Activated CD4-positive, alpha-beta T cell treated with anti-CD3 and anti-CD28 coated beads for 24 hours (primary cell): ENCODE results near the gene RIPOR3.
"Not testable (repeated sequence)": the region's sequence is repeated elsewhere in the genome, so short reads cannot be mapped to it uniquely, and the experiment has no call there.

Source experiments
- DNase-seq, 2 donors: peaks; one replicate each; pipeline ENCODE4 v3.0.0-alpha.2; 2020; ENCODE audit warnings: low read depth in 2 of 2

RIPOR3 gene

GRCh38 chr20:50704971-50705370 is 13.6 kb upstream of the RIPOR3 start:
- DNase-seq, result no peak

- DNase-seq, result no peak
Observed at GRCh38 chr20:50704514-50704913, 13.2 kb upstream of the RIPOR3 start.

- not testable (repeated sequence) for DNase-seq
Observed at GRCh38 chr20:50703651-50704438, 12.5 kb upstream of the RIPOR3 start.

- DNase-seq, result no peak
Observed at GRCh38 chr20:50701041-50701963, 10.0 kb upstream of the RIPOR3 start.

- DNase-seq, result no peak
Observed at GRCh38 chr20:50699688-50700087, 8.3 kb upstream of the RIPOR3 start.

- not testable (repeated sequence) for DNase-seq
Observed at GRCh38 chr20:50698255-50698654, 6.9 kb upstream of the RIPOR3 start.

- DNase-seq, result no peak
Observed at GRCh38 chr20:50695135-50695872, 4.0 kb upstream of the RIPOR3 start.

- DNase-seq, result no peak
Observed at GRCh38 chr20:50694379-50695134, 3.2 kb upstream of the RIPOR3 start.

GRCh38 chr20:50693001-50693400 is 1.7 kb upstream of the RIPOR3 start:
- DNase-seq, result no peak

GRCh38 chr20:50692552-50692933 is 1.2 kb upstream of the RIPOR3 start:
- DNase-seq, result no peak

GRCh38 chr20:50691573-50692551 is 520 bp upstream of the RIPOR3 start:
- no peak for DNase-seq

- no peak for DNase-seq
Observed at GRCh38 chr20:50689864-50690649, 1.3 kb downstream of the RIPOR3 start.

- no peak for DNase-seq
Observed at GRCh38 chr20:50688256-50688975, 2.9 kb downstream of the RIPOR3 start.

GRCh38 chr20:50686821-50687220 is 4.5 kb downstream of the RIPOR3 start:
- no peak for DNase-seq

- DNase-seq, result no peak
Observed at GRCh38 chr20:50683570-50683969, 7.8 kb downstream of the RIPOR3 start.

- DNase-seq, result no peak
Observed at GRCh38 chr20:50682947-50683530, 8.3 kb downstream of the RIPOR3 start.

- DNase-seq, result no peak
Observed at GRCh38 chr20:50682065-50682464, 9.3 kb downstream of the RIPOR3 start.

- DNase-seq, result no peak
Observed at GRCh38 chr20:50681359-50682064, 9.8 kb downstream of the RIPOR3 start.
